HG02852 (cell line): ENCODE measurements around the gene GIT2.
"Not testable (repeated sequence)": the region's sequence is repeated elsewhere in the genome, so short reads cannot be mapped to it uniquely, and the experiment has no call there.

Experiments used
- ATAC-seq: cut with Tn5 transposase; IDR thresholded peaks from one replicate; pipeline ENCODE4 v1.9.1; 2021; ENCODE audit warnings: mild to moderate bottlenecking, moderate library complexity; ENCODE audit not compliant: unreplicated experiment

GIT2 gene

DNA sequence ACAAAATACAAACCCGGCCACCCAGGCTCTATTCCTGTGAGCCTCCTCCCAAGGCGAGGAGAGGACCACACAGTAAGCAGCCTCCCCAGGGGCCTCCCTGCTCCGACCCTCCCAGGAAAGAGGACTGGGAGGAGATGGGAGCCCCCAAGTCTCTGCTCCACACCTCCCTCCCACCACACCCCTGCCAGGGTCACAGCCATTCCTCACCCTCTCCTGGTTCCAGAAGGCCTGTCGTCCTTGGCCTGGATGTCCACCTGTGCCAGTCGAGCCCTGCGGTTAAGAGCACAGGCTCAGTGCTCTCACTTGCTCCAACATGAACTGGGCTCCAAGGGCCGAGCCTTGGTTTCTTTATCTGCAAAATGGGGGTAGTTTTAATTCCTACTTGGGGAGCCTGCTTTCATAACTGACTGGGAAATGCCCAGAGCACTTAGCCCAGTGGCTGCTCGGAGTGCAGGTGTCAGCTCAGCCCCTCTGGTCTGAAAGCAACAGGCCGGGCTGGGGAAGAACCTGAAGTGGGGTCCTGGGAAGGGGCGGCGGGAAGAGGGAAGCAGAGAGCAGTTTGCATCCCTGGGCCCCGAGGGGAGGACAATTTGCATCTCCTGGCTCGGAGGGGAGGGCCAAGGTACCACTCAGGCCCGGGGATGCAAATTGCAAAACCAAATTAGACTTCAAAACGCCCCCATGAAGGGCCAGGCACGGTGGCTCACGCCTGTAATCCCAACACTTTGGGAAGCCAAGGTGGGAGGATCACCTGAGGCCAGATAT lies 72.5 kb downstream of the GIT2 start:
- no peak for ATAC-seq

DNA sequence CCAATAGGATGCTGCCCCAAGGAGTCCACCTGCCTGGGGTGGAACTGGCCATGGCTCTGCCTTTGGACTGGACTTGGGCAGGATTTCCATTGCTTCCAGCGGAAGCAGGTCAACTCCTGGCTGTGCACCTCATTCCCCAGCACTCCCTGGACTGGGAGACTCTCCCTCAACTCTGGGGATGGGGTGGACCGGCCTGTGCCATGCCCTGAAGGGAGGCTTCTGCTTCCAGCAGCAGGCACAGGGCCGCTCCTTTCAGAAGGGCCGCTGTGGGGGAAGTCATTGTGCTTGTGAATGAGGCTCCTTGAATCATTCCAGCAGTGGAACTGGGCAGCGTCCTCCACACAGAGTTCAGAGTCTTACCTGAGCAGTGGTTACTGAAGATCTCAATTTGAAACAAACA lies 73.1 kb downstream of the GIT2 start:
- no peak for ATAC-seq

DNA sequence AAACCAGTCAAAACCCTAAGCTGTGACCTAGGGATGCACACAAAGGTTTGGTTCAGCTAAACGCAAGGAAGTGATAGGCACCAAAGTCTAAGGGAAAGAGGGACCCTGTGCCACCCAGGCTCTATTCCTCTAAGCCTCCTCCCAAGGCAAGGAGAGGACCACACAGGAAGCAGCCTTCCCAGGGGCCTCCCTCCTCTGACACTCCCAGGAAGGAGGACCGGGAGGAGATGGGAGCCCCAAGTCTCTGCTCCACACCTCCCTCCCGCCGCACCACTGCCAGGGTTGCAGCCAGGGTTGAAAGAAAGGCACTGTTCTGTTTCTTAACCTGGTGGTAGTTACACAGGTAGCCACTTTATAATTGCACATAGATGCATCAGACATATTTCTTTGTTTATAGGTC lies 74.2 kb downstream of the GIT2 start:
- ATAC-seq = no peak

DNA sequence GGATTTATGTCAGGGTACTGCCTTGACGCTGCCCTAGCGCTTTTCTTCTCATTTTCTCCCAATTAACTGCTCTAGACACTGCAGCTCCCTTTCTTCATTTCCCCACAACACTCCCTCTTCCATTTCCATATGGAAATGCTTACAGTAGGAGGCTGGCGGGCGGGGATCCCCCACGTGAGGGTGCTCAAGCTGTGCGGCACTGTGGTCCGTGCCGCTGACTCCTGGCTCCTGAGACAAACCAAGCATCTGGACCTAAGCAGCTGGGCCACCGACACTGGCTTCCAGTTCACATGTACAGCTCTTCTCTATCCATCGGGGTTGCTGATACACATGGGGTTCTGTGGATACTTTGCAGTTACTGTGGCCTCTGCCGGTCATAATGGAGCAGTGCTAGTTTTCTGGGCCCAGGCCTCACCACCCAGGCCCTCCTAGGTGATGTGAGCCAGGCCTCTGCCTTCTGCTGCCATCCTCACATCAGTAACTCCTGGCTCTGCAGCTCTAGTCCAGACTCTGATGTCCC lies 75.8 kb downstream of the GIT2 start:
- ATAC-seq = no peak

DNA sequence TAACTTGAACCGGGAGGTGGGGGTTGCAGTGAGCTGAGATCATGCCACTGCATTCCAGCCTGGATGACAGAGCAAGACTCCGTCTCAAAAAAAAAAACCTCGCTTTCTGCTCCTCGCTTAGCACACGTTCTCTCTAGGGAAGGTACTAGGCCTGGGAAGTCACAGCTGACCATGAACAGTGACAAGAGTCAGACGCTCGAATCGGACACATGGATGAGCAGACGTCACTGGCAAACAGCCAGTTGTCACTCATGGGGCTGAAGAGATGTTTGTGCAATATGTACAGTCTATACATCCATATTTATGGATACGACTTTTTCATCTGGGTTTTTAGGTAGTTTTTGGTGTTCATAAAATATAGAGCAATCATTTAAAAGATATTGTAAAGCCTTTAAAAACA lies 76.7 kb downstream of the GIT2 start:
- no peak for ATAC-seq

DNA sequence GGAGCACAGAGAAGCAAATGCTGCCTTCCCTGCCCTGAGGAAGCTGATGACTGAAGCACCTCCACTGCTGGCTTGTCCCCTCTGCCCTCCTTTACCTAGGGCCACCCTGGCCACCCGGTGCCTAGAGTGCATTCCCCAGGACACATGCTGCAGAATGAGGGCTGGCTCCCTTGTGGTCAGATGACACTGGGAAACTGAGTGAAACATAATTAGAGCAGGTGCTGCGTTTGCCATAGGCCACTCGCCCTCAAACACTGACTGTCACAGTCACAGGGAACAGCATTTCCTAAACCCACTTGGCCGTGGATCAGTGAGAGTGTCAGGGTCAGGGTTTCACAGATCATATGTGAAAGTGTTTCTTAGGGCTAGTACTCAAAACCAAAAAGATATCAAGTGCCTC lies 80.1 kb downstream of the GIT2 start:
- no peak for ATAC-seq

DNA sequence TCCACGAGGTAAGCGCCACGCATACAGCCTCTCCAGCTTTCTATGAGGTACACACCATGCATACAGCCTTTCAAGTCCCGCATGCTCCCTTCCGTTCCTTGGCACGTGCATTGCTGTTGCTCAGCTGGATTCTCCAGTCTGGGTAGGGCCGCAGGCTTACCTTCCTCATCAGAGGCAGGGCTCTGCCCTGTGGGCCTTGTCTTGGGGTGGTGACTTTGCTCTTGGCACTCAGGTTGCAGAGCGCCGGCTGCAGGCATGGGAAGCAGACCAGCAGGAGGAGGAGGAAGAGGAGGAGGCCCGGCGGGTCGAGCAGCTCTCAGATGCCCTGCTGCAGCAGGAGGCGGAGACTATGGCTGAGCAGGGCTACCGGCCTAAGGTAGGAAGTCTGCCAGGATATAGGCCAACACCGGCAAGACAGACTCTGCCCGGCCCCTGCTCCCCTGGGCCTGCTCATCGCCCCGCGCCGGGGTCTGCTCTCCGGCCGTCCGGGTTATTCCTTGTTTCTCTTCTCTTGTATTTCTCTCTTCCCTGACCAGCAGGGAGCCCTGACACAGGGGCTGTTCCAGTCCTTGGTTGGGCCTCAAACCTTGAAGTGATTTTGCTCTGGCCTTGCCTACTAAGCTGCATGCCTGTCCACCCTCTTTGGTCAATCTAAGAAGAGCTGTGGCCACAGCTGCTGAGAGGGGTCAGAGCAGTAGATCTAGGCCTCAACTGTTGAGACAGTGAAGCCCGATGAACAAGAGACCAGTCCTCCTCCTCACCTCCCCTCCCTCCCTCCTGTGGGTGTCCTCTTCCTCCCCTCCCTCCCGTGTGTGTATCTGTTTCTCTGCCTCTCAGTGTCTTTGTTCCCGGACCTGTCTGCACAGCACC lies 80.8 kb downstream of the GIT2 start:
- no peak for ATAC-seq

DNA sequence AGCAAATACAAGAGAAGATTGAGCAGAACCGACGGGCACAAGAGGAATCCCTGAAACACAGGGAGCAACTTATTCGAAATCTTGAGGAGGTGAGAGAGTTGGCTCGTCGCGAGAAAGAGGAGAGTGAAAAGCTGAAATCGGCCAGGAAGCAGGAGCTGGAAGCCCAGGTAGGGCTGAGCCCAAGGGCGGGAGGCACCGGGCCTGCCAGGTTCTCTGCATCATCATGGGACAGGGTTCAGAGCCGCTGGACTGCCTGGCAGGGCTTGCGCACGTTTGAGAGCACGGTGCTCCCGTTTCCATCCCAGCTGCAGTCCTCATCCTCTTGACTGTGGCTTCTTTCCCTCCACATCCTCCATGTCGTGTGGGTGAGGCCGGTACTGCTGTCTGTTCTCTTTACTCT lies 81.7 kb downstream of the GIT2 start:
- no peak for ATAC-seq

DNA sequence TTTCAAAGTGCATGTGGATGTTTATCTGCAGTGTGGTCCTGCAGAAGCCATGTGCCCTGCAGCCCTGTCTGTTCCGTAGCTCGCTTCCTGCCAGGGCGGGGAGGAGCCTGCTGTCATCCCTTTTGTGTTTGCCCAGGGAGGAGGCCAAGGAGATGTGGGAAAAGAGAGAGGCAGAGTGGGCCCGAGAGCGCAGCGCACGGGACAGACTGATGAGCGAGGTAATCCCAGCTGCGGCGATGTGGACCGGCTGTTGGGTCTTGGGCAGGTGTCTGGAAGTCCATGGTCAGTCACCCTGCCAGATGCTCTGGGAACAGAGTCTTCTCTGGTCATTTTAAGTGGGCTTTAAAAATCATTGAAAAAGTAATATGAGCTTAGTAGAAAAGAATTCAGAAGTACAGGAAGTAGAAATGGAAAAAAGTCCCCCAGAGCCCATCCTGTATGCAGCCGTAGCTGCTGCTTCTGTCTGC lies 83.3 kb downstream of the GIT2 start:
- ATAC-seq = no peak

DNA sequence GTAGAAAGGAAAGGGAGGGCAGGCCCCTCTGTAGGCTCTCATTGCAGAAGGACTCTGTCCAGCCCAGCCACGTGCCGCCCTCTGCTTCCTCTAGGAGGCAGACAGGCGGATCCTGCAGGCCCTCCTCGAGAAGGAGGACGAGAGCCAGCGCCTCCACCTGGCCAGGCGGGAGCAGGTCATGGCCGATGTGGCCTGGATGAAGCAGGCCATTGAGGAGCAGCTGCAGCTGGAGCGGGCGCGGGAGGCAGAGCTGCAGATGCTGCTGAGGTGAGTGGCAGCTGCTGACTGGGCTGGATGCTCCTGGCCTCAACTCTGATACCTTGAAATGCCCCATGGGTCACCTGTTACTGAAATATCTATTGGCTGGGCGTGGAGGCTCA lies 85.2 kb downstream of the GIT2 start:
- no peak for ATAC-seq

DNA sequence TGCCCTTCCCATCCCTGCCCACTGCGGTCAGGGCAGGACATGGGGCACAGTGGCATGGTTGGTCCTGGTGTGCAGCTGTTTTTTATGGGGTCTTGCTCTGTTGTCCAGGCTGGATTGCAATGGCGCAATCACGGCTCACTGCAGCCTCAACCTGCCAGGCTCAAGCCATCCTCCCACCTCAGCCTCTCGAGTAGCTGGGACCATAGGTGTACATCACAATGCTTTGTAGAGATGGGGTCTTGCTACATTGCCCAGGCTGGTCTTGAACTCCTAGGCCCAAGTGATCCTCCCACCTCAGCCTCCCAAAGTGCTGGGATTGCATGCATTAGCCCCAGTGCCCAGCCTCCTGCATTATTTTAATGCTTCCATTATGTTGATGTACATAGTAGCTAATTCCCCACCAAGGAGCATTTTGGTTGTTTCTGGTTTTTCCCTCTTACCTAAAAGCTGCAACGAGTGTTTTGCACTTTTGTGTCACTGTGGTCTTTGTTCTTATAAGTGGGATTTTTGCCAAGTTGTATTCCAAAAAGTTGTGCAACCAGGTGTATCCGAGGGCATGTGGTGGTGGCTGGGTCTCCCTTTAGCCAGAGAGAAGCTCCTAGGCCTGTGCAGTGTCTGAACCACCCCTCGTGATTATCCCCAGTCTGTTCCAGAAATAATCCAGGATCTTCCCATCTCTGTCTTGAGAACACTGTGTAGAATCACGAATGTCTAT lies 85.8 kb downstream of the GIT2 start:
- ATAC-seq = no peak

DNA sequence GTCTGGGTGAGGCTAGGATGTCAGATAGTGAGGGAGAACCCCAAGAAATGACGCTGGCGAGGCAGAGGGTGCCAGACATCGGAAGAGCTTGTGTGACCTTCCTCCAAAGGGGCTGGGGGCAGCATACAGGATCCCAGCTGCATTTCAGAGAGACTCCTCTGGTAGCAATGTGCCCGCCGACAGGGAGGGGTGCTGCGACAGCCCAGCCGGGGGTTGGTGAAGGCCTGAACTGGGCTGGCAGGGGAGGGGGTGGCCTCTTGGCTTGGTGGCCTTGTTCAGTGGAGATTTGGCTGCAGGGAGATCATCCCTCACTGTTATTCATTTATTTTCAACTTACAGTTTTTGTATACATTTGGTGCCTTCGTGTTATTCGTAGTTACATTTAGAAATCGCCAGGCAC lies 90.9 kb downstream of the GIT2 start:
- ATAC-seq = no peak

DNA sequence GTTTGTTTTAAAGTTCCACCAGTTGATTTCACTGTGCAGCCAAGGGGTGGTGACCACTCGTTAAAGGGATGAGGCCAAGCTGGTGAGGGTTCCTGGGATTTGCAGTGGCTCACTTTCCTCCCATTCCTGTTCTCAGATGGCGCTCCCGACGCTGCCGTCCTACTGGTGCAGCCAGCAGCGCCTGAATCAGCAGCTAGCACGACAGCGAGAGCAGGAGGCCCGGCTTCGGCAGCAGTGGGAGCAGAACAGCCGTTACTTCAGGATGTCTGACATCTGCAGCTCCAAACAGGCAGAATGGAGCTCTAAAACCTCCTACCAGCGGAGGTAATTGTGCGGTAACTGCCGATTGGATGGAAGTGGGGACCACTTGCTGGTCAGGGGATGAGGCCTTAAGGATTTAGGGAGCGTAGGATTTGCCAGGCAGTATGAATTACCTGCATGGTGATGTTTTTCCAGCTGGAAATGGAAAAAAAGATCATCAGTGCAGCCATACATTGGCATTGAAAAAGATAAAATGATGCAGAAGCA lies 93.2 kb downstream of the GIT2 start:
- ATAC-seq = no peak

DNA sequence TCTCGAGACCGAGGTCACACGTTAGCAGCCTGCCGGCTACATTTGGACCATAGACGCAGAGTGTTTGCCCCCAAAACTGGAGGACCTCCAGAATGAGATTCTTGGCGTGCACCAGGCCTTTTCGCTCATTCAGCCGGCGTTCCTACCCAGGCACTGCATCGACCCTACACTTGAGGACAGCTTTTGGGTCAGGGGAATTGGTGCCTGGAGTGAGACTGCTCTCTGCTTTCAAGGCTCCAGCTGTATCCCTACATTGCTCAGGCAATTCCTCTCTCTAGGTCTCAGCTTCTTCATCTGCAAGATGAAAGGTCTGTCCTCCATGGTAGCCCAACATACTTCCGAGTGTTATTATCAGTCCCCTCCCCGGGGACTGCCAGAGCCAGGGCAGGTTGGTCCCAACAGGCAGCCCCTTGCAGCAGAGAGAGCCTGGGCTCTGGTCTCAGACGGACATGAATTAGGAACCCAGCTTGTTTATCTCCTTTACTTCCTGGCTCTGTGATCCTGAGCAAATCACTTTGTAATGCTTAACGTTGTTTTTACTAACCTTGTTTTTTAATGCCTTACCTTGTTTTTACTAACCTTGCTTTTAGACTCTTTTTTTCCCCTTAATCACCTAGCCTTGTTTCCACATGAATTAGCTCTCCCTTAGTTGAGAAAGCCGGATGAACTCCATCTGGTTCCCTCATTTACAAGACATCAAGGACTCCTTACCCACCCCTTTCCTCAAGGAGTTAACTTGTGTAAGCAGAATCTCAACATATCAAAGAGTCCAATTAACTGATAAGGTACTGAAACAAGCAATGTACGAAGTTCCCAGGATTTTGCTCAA lies 95.2 kb downstream of the GIT2 start:
- ATAC-seq = peak; percentile 19

DNA sequence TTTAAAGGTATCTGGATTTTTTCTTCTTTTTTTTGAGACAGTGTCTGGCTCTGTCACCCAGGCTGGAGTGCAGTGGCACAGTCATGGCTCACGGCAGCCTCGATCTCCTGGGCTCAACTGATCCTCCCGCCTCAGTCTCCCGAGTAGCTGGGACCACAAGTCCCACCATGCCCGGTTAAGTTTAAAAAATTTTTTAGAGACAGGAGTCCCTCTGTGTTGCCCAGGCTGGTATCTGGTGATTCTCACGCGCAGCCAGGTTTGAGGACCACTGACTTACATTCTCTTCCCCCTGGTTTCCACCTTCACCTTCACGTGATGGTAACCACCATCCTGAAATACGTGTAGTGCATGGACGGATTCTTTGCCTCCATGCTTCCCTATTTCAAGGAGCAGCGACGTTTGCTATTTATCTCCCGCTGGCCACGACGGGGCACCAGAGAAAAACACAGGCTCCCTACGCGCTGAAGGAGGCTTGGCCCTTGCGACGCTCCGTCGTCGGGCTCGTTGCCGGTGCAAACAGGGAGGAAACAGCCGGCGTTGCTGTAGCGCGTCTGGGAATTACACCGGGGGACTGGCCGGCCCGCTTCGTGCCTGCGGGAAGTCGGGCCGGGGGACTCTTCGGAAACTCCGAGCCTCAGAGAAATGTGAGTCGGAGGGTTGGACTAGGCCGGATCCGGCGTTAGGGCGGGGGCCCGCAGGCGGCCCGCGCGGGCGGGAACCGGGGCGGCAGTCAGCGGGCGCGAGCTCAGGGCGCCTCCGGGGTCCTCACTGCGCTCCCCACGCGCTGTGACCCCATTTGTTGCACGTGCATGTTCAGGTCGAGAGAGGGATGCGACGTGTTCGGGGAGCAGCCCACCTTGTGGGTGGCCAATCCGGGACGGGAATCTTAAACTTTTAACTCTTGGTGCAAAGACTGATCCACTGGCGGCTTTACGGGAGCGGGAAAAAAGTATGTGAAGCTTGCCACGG lies 96.1 kb downstream of the GIT2 start, which contains the start of gene TCHP:
Gene TCHP, plus strand, starts transcription at position 492 of the 969 bp plus-strand sequence. CDS start 2,753 bp downstream, outside the sequence.
- peak; percentile 67 for ATAC-seq

DNA sequence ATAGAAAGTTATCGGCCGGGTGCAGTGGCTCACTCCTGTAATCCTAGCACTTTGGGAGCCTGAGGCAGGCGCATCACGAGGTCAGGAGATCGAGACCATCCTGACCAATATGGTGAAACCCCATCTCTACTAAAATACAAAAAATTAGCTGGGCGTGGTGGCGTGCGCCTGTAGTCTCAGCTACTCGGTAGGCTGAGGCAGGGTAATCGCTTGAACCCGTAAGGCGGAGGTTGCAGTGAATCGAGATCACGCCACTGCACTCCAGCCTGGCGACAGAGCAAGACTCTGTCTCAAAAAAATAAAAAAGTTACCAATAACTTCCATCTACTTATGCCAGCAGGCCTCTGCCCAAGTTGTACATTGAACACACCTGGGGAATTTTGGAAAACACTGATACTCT lies 96.8 kb downstream of the GIT2 start:
- not testable (repeated sequence) for ATAC-seq

DNA sequence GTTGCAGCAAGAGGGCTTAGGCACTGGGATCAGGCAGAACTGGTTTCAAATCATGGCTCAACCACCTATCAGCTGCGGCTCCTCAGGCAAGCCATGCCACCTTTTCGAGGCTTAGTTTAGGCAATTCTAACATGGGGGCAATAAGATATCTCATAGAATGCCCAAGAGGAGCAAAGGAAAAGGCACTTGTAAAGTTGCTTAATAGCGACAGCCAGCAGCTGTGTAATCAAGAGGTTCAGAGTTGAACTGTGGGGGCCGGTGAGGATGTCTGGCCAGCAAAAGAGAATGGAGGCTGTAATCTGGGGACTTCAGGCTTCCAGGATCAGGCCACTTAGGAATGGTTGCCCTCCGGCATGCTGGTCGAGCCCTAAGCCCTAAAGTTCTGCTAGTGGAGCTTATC lies 99.1 kb downstream of the GIT2 start:
- no peak for ATAC-seq

DNA sequence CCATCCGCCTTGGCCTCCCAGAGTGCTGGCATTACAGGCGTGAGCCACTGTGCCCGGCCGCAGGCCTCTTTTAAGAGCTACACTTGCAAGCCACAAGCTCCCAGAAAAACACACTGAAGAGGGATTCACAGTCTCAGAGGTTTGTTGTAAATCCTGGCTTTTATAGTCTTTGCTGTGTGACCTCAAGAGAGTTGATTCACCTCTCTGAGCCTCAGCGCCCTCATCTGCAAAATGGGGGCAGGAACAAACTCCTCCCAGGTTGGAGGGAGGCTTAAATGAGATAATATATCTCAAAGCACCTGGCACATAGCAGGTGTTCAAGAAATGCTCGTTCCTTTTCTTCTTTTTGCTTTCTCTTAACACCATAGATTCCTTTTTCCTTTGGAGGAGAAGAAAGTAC lies 100.0 kb downstream of the GIT2 start:
- ATAC-seq = no peak

DNA sequence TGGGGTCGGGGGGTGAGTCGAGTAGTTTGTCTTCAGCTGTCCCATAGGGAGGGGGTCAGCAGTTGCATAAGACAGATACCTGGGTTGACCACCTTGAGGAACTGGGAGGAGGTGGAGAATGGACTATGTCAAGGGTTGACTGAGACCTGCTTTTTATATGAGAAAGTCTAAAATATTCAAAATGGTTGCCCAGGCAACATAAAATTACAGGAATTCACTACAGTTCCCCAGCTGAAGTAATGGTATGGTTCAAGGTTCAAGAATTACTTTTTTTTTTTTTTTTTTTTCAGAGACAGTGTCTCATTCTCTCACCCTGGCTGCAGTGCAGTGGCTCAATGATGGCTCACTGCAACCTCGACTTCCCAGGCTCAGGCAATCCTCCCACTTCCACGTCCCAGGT lies 101.2 kb downstream of the GIT2 start:
- ATAC-seq = no peak
